Activated CD8-positive, alpha-beta memory T cell treated with anti-CD3 and anti-CD28 coated beads, Interleukin-2, amount 50 U/mL, for 1 hour (primary cell): Measurements from ENCODE around the gene MXRA5.
"Not testable (repeated sequence)": the region's sequence is repeated elsewhere in the genome, so short reads cannot be mapped to it uniquely, and the experiment has no call there.

ENCODE experiments used
- DNase-seq: peaks from one replicate; pipeline ENCODE4 v3.0.0-alpha.2; 2020; ENCODE audit errors: extremely low read depth

MXRA5 gene

GRCh38 chrX:3346501-3347259 lies at the start of gene MXRA5:
MXRA5 (minus strand) TSS chrX:3346652; CDS start chrX:3343833, 2,819 bp downstream.
- no peak for DNase-seq

GRCh38 chrX:3393581-3394111 lies 47.2 kb upstream of the MXRA5 start:
- DNase-seq: no peak

GRCh38 chrX:3393178-3393577 lies 46.7 kb upstream of the MXRA5 start:
- DNase-seq: no peak

- DNase-seq: no peak
These were observed 42.0 kb upstream of the MXRA5 start for GRCh38 chrX:3388457-3388856.

GRCh38 chrX:3384327-3384726 lies 37.9 kb upstream of the MXRA5 start:
- no peak for DNase-seq

- DNase-seq: no peak
These were observed 34.2 kb upstream of the MXRA5 start for GRCh38 chrX:3380603-3381002.

- no peak for DNase-seq
These were observed 32.7 kb upstream of the MXRA5 start for GRCh38 chrX:3379111-3379510.

- no peak for DNase-seq
These were observed 31.7 kb upstream of the MXRA5 start for GRCh38 chrX:3378156-3378555.

GRCh38 chrX:3377560-3377959 lies 31.1 kb upstream of the MXRA5 start:
- no peak for DNase-seq

GRCh38 chrX:3375878-3376508 lies 29.5 kb upstream of the MXRA5 start:
- not testable (repeated sequence) for DNase-seq

- DNase-seq: no peak
These were observed 27.8 kb upstream of the MXRA5 start for GRCh38 chrX:3374108-3374800.

- DNase-seq: no peak
These were observed 24.7 kb upstream of the MXRA5 start for GRCh38 chrX:3371163-3371562.

- DNase-seq: no peak
These were observed 24.2 kb upstream of the MXRA5 start for GRCh38 chrX:3370656-3371055.

- no peak for DNase-seq
These were observed 16.5 kb upstream of the MXRA5 start for GRCh38 chrX:3362956-3363355.

- DNase-seq: no peak
These were observed 14.4 kb upstream of the MXRA5 start for GRCh38 chrX:3360881-3361280.

- not testable (repeated sequence) for DNase-seq
These were observed 6.3 kb upstream of the MXRA5 start for GRCh38 chrX:3352741-3353140.

GRCh38 chrX:3351276-3351675 lies 4.8 kb upstream of the MXRA5 start:
- no peak for DNase-seq

- DNase-seq: no peak
These were observed 1.7 kb upstream of the MXRA5 start for GRCh38 chrX:3348191-3348590.

- no peak for DNase-seq
These were observed 916 bp downstream of the MXRA5 start for GRCh38 chrX:3345281-3346191.

- DNase-seq: not testable (repeated sequence)
These were observed 2.9 kb downstream of the MXRA5 start for GRCh38 chrX:3343569-3343968.

- DNase-seq: no peak
These were observed 6.4 kb downstream of the MXRA5 start for GRCh38 chrX:3340016-3340415.

- DNase-seq: no peak
These were observed 19.8 kb downstream of the MXRA5 start for GRCh38 chrX:3326681-3327080.
